Activated T-cell treated with anti-CD3 and anti-CD28 coated beads for 48 hours (primary cell): ENCODE data around the gene C12orf54.
"Not testable (repeated sequence)": the region's sequence is repeated elsewhere in the genome, so short reads cannot be mapped to it uniquely, and the experiment has no call there.

Experiments
- DNase-seq: peaks from one replicate; pipeline ENCODE4 v3.0.0-alpha.2; 2020; ENCODE audit warnings: low read depth

C12orf54 gene

GRCh38 chr12:48482198-48482597 lies at the start of gene C12orf54:
Gene C12orf54 (plus strand): TSS chr12:48482498. CDS start chr12:48483297, 799 bp downstream.
- DNase-seq, result no peak

GRCh38 chr12:48434016-48434415 lies 48.3 kb upstream of the C12orf54 start:
- DNase-seq, result not testable (repeated sequence)

- DNase-seq, result no peak
Observed at GRCh38 chr12:48441069-48441468, 41.2 kb upstream of the C12orf54 start.

- no peak for DNase-seq
Observed at GRCh38 chr12:48442179-48442847, 40.0 kb upstream of the C12orf54 start.

- no peak for DNase-seq
Observed at GRCh38 chr12:48445538-48445937, 36.8 kb upstream of the C12orf54 start.

- DNase-seq, result no peak
Observed at GRCh38 chr12:48446161-48446776, 36.0 kb upstream of the C12orf54 start.

- no peak for DNase-seq
Observed at GRCh38 chr12:48447755-48448154, 34.5 kb upstream of the C12orf54 start.

GRCh38 chr12:48451372-48451771 lies 30.9 kb upstream of the C12orf54 start:
- no peak for DNase-seq

GRCh38 chr12:48452961-48453360 lies 29.3 kb upstream of the C12orf54 start:
- not testable (repeated sequence) for DNase-seq

- no peak for DNase-seq
Observed at GRCh38 chr12:48454667-48455066, 27.6 kb upstream of the C12orf54 start.

- no peak for DNase-seq
Observed at GRCh38 chr12:48455116-48455515, 27.2 kb upstream of the C12orf54 start.

- DNase-seq, result no peak
Observed at GRCh38 chr12:48459259-48459658, 23.0 kb upstream of the C12orf54 start.

GRCh38 chr12:48469027-48469426 lies 13.3 kb upstream of the C12orf54 start:
- not testable (repeated sequence) for DNase-seq

GRCh38 chr12:48472259-48472658 lies 10.0 kb upstream of the C12orf54 start, which contains the start of gene ANP32D:
Gene ANP32D (plus strand): TSS chr12:48472559. CDS start chr12:48472665, 106 bp downstream.
- DNase-seq, result no peak

GRCh38 chr12:48473061-48473460 lies 9.2 kb upstream of the C12orf54 start:
- DNase-seq, result no peak

- not testable (repeated sequence) for DNase-seq
Observed at GRCh38 chr12:48474497-48474896, 7.8 kb upstream of the C12orf54 start.

GRCh38 chr12:48482930-48483329 lies 632 bp downstream of the C12orf54 start:
- DNase-seq, result no peak

- DNase-seq, result no peak
Observed at GRCh38 chr12:48486261-48486660, 4.0 kb downstream of the C12orf54 start.

- DNase-seq, result no peak
Observed at GRCh38 chr12:48486679-48487078, 4.4 kb downstream of the C12orf54 start.

- DNase-seq, result no peak
Observed at GRCh38 chr12:48489012-48489411, 6.7 kb downstream of the C12orf54 start.

- DNase-seq, result not testable (repeated sequence)
Observed at GRCh38 chr12:48489456-48489855, 7.2 kb downstream of the C12orf54 start.

GRCh38 chr12:48500281-48500680 lies 18.0 kb downstream of the C12orf54 start:
- not testable (repeated sequence) for DNase-seq

- not testable (repeated sequence) for DNase-seq
Observed at GRCh38 chr12:48506836-48507235, 24.5 kb downstream of the C12orf54 start.

- DNase-seq, result no peak
Observed at GRCh38 chr12:48508987-48509386, 26.7 kb downstream of the C12orf54 start.
